Measurements from ENCODE around the gene GABBR1.

GABBR1 gene

GRCh38 chr6:29558439-29559079 lies 74.4 kb downstream of the GABBR1 start:
- POLR2A ChIA-PET, result no interaction called here
- no peaks in the 10 kb centered on the region for H3K9me3 ChIP-seq (ENCODE audit: control insufficient read depth, insufficient read depth, low read depth, low read length)
- H3K27ac ChIP-seq (ENCODE audit: extremely low read depth, low read depth, low read length), result no peak overlapping the region
- H3K36me3 ChIP-seq (ENCODE audit: control insufficient read depth in 2 of 2, insufficient read depth in 1 of 2, low read length in 2 of 2), result no peaks in the 10 kb centered on the region
- 0 out of 2 replicates have a peak, but pooled peaks cover 3% of the 10 kb centered on the region for H3K4me1 ChIP-seq (ENCODE audit: control insufficient read depth, insufficient read depth, low read length)
- TF ChIP-seq PBX3 (CRISPR knock-in tag; IDR thresholded peaks at IDR 0.05) (no peak), ZBTB44 (tag by site-specific recombination; IDR thresholded peaks at IDR 0.05) (no peak), SCRT1 (tag by site-specific recombination; IDR thresholded peaks at IDR 0.05; ENCODE audit: borderline replicate concordance) (no peak), ZNF785 (tag by site-specific recombination; IDR thresholded peaks at IDR 0.05) (no peak), HOXA7 (CRISPR knock-in tag; IDR thresholded peaks at IDR 0.05; ENCODE audit: borderline replicate concordance) (no peak), ZNF624 (tag by site-specific recombination; IDR thresholded peaks at IDR 0.05) (no peak), ZNF221 (tag by site-specific recombination; IDR thresholded peaks at IDR 0.05; ENCODE audit: borderline replicate concordance) (no peak), ZNF658 (tag by site-specific recombination; IDR thresholded peaks at IDR 0.05) (no peak), MZF1 (tag by site-specific recombination; IDR thresholded peaks at IDR 0.05; ENCODE audit: borderline replicate concordance) (no peak), ZNF302 (tag by site-specific recombination; IDR thresholded peaks at IDR 0.05; ENCODE audit: low read depth) (no peak), PRDM2 (tag by site-specific recombination; IDR thresholded peaks at IDR 0.05; ENCODE audit: borderline replicate concordance) (no peak), CTCF (tag by site-specific recombination; IDR thresholded peaks at IDR 0.05) (no peak), ZFHX2 (tag by site-specific recombination; conservative IDR thresholded peaks at IDR 0.05) (no peak), ZNF561 (tag by site-specific recombination; IDR thresholded peaks at IDR 0.05; ENCODE audit: borderline replicate concordance) (no peak), ZNF660 (tag by site-specific recombination; IDR thresholded peaks at IDR 0.05) (no peak), ZNF830 (tag by site-specific recombination; IDR thresholded peaks at IDR 0.05; ENCODE audit: low read depth) (no peak), GLIS1 (tag by site-specific recombination; IDR thresholded peaks at IDR 0.05) (no peak), HOXD13 (CRISPR knock-in tag; IDR thresholded peaks at IDR 0.05; ENCODE audit: borderline replicate concordance) (no peak), KLF8 (tag by site-specific recombination; IDR thresholded peaks at IDR 0.05) (no peak)
- CTCF ChIA-PET, result interaction anchor here (1.3 kb wide), 1 partner anchor 95 kb away, joined by 3 read pairs; no protein-coding TSS in a partner anchor
- no peak overlapping the region for H3K4me3 ChIP-seq (ENCODE audit: low read depth, low read length)

All from HEK293 (cell line).